B cell (primary cell): ENCODE results near the gene VPS37C. TPM values are rescaled to one million over a fixed set of nuclear protein-coding genes. Genes with fewer than 3 reads are reported as not detected.
A peak's percentile ranks its signal among the peaks of the same experiment; 100 is the strongest.
"Not testable (repeated sequence)": the region's sequence is repeated elsewhere in the genome, so short reads cannot be mapped to it uniquely, and the experiment has no call there.

Source experiments
- ATAC-seq: fragments of 200-7000 bp; cut with Tn5 transposase; one replicate; pipeline ENCODE4 v1.10.0; 2021; ENCODE audit warnings: low read depth, mild to moderate bottlenecking, moderate number of reproducible peaks, moderate library complexity
- CTCF ChIA-PET: fragments of 350-600 bp; sonication (Branson Sonifier 250); formaldehyde crosslinking; loops from one replicate; lab custom pipeline; 2021; ENCODE audit warnings: antibody characterized with exemption, inconsistent platforms; lab: Charles Lee
- POLR2A ChIA-PET: fragments of 350-600 bp; sonication (Branson Sonifier 250); formaldehyde crosslinking; loops from one replicate; lab custom pipeline; 2021; ENCODE audit warnings: antibody characterized with exemption; lab: Charles Lee
- DNase-seq: peaks from one replicate; pipeline ENCODE4 v3.0.0; 2013
- H2AFZ ChIP-seq: 2 replicates; pipeline ENCODE4 v1.6.1; 2012; ENCODE audit warnings: mild to moderate bottlenecking, low read depth, low read length; ENCODE audit not compliant: insufficient read depth, poor library complexity, severe bottlenecking
- H3K27ac ChIP-seq, 2 donors: 1 replicate in 1 of 2; 2 replicates in 1 of 2; pipeline ENCODE4 v1.5.1; 2012 to 2013; ENCODE audit warnings: low read length in 2 of 2, mild to moderate bottlenecking in 2 of 2, moderate library complexity in 1 of 2
- H3K27me3 ChIP-seq, 4 experiments: fragments of 200-600 bp in 1 of 4; sonication (generic) in 1 of 4; replicated peaks in 1 of 4; 1 replicate in 2 of 4; 2 replicates in 2 of 4; pipeline versions ENCODE4 v1.6.1 to v1.7.0; 2013 to 2016; ENCODE audit warnings: low read length in 3 of 4, mild to moderate bottlenecking in 2 of 4, mixed read lengths in 1 of 4, moderate library complexity in 1 of 4; ENCODE audit not compliant: insufficient read depth in 4 of 4, control insufficient read depth in 3 of 4; ENCODE audit errors: control extremely low read depth in 1 of 4
- H3K36me3 ChIP-seq, 2 experiments: replicated peaks in 1 of 2; 1 replicate in 1 of 2; 2 replicates in 1 of 2; pipeline versions ENCODE4 v1.6.1 to v1.7.1; 2013; ENCODE audit warnings: low read length in 1 of 2; ENCODE audit not compliant: insufficient read depth in 2 of 2, control insufficient read depth in 1 of 2; ENCODE audit errors: control extremely low read depth in 1 of 2, extremely low read depth in 1 of 2
- H3K4me1 ChIP-seq, 2 donors: fragments of 200-600 bp in 1 of 2; sonication (generic) in 1 of 2; 1 replicate in 1 of 2; 2 replicates in 1 of 2; pipeline versions ENCODE4 v1.5.1 to v1.6.1; 2013 to 2017; ENCODE audit warnings: low read length in 2 of 2; ENCODE audit not compliant: control insufficient read depth in 2 of 2, insufficient read depth in 2 of 2
- H3K4me2 ChIP-seq: replicated peaks from 2 replicates; pipeline ENCODE3; 2012; ENCODE audit warnings: mild to moderate bottlenecking, low read depth, low read length; ENCODE audit not compliant: poor library complexity, severe bottlenecking
- H3K4me3 ChIP-seq, 5 experiments: fragments of 200-600 bp in 1 of 5; sonication (generic) in 1 of 5; 1 replicate in 3 of 5; 2 replicates in 2 of 5; pipeline versions ENCODE4 v1.5.1 to v1.7.0; 2011 to 2016; ENCODE audit warnings: low read length in 4 of 5, mild to moderate bottlenecking in 4 of 5, low read depth in 2 of 5, control low read depth in 1 of 5, moderate library complexity in 1 of 5; ENCODE audit not compliant: insufficient read depth in 1 of 5; ENCODE audit errors: control extremely low read depth in 1 of 5, extremely low read depth in 1 of 5
- H3K79me2 ChIP-seq: fragments of 200-600 bp; sonication (generic); one replicate; pipeline ENCODE4 v1.6.0; 2016; ENCODE audit warnings: low read length; ENCODE audit not compliant: control insufficient read depth, insufficient read depth
- H3K9ac ChIP-seq: fragments of 200-600 bp; sonication (generic); 2 replicates; pipeline ENCODE4 v1.6.1; 2017; ENCODE audit warnings: mild to moderate bottlenecking, low read length, moderate library complexity
- H3K9me3 ChIP-seq, 3 donors: one replicate each; pipeline versions ENCODE4 v1.6.1 to v1.7.1; 2013; ENCODE audit warnings: low read length in 2 of 3; ENCODE audit not compliant: control insufficient read depth in 2 of 3, insufficient read depth in 1 of 3; ENCODE audit errors: control extremely low read depth in 1 of 3
- H4K20me1 ChIP-seq: 2 replicates; pipeline ENCODE4 v1.6.0; 2012; ENCODE audit warnings: mild to moderate bottlenecking, low read length; ENCODE audit not compliant: insufficient read depth, control insufficient read depth, poor library complexity, severe bottlenecking
- H3K27ac Mint-ChIP-seq: one replicate; pipeline ENCODE4 v1.8.0; 2021; ENCODE audit warnings: mixed read lengths
- H3K27me3 Mint-ChIP-seq: one replicate; pipeline ENCODE4 v1.8.0; 2021; ENCODE audit warnings: mixed read lengths
- H3K4me1 Mint-ChIP-seq: one replicate; pipeline ENCODE4 v1.8.0; 2021; ENCODE audit warnings: mixed read lengths
- H3K4me3 Mint-ChIP-seq: one replicate; pipeline ENCODE4 v1.8.0; 2021; ENCODE audit warnings: mixed read lengths
- H3K9me3 Mint-ChIP-seq: one replicate; pipeline ENCODE4 v1.8.0; 2022; ENCODE audit warnings: mixed read lengths; ENCODE audit not compliant: insufficient read depth
- CTCF ChIP-seq: fragments of 200-600 bp; IDR thresholded peaks from one replicate; pipeline ENCODE4 v1.8.0; 2022; ENCODE audit warnings: antibody characterized with exemption, mild to moderate bottlenecking
- EZH2 ChIP-seq: IDR thresholded peaks from 2 replicates; pipeline ENCODE4 v1.6.1; 2012; ENCODE audit warnings: borderline replicate concordance, low read depth, mild to moderate bottlenecking, moderate library complexity, low read length; ENCODE audit not compliant: insufficient read depth, poor library complexity, severe bottlenecking
- WGBS: methylation state at CpG from one replicate; pipeline ENCODE4 v1.1.5; 2013; ENCODE audit warnings: missing lambda C conversion rate; ENCODE audit not compliant: insufficient coverage; 5-methylcytosine and 5-hydroxymethylcytosine counted together
- intact Hi-C: fragments of 100-400 bp; cut with micrococcal nuclease; formaldehyde crosslinking; loops from one replicate; pipeline ENCODE4 v1.10.0; 2022
- polyA plus RNA-seq: library from polyadenylated mRNA; depleted of rRNA; stranded (reverse); fragments of >200 nt; gene quantifications from 2 replicates; pipeline ENCODE4 v1.2.3, GENCODE V29; 2012
- total RNA-seq, 2 donors: library from RNA; stranded (reverse); fragments of 120-200 nt in 1 of 2; gene quantifications; 1 replicate in 1 of 2; 2 replicates in 1 of 2; pipeline versions ENCODE4 v1.2.3 to v1.2.4, GENCODE V29; 2013 to 2022

VPS37C gene
- total and polyA plus RNA-seq, 2 donors (not counting 1 experiment from before 2014, with no cell fraction given) = 6.4 to 20.1 TPM

- Mint-ChIP-seq H3K27ac (peak overlapping the region; percentile 52), H3K4me1 (peaks cover 52% of the 10 kb centered on the region), H3K27me3 (peaks cover 2% of the 10 kb centered on the region), H3K9me3 (peaks cover 4% of the 10 kb centered on the region), H3K4me3 (no peak overlapping the region)
- Histone ChIP-seq H2AFZ (peak overlapping the region; percentile 28), H3K27ac (no peak overlapping the region), H3K9me3 (peaks cover 0 to 14% (median 2%) of the 10 kb centered on the region in 3 donors), H4K20me1 (no peaks in the 10 kb centered on the region), H3K36me3 (no peaks in the 10 kb centered on the region), H3K79me2 (peaks cover 7% of the 10 kb centered on the region), H3K4me2 (peak overlapping the region; percentile 72), H3K4me1 (peaks cover 49 to 53% of the 10 kb centered on the region in 2 donors), H3K4me3 (no peak overlapping the region), H3K9ac (no peak overlapping the region), H3K27me3 (no peaks in the 10 kb centered on the region)
- WGBS = no CpG with 5 or more reads among the region's 1 CpG
- ChIA-PET CTCF (interaction anchor here (0.6 kb wide), 1 partner anchor 19 kb away, joined by 3 read pairs; no protein-coding TSS in a partner anchor), POLR2A (no interaction called here)
- intact Hi-C loops = loop anchor here (10.0 kb wide), 1 partner anchor 266 kb away; the partner anchor contains the start of gene SDHAF2
- ATAC-seq (no peak), DNase-seq (no peak)
- TF ChIP-seq EZH2 = no peak
- no peak for TF ChIP-seq CTCF
These were observed 7.6 kb upstream of the VPS37C start for GRCh38 chr11:61168800-61169199.

DNA sequence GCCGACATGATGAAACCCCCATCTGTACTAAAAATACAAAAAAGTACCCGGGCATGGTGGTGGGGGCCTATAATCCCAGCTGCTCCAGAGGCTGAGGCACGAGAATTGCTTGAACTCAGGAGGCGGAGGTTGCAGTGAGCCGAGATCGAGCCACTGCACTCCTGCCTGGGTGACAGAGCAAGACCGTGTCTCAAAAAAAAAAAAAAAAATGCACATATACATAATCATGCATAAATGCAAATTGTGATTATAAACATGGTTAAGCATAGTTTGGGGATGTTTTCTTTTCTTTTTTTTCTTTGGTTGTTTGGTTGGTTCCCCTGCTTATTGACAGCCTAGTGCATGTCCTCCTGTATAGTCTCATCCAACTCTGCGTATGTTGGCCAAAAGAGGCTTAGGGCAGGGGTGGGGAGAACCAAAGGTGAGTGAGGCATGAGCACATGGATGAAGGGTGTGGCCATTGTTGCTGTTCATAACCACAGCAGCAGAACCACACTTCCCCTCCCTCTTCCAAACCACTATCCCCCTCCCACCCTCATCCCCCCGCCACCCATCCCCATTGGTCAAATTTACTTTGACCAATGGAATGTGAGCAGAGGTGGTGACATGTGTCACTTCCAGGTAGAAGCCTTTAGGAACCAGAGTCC is 6.9 kb upstream of the VPS37C start:
- TF ChIP-seq EZH2 (no peak), CTCF (no peak)
- Mint-ChIP-seq H3K4me3 (no peak overlapping the region), H3K27me3 (no peaks in the 10 kb centered on the region), H3K9me3 (peaks cover 4% of the 10 kb centered on the region), H3K4me1 (peaks cover 54% of the 10 kb centered on the region), H3K27ac (peak overlapping the region; percentile 46)
- 91% methylated on average over 4 of the region's 9 CpGs for WGBS
- ATAC-seq (no peak), DNase-seq (no peak)
- Histone ChIP-seq H3K4me1 (peaks cover 56 to 58% of the 10 kb centered on the region in 2 donors), H4K20me1 (no peaks in the 10 kb centered on the region), H3K4me2 (peak overlapping the region; percentile 72), H3K36me3 (no peaks in the 10 kb centered on the region), H3K27me3 (no peaks in the 10 kb centered on the region), H3K27ac (no peak overlapping the region), H3K79me2 (peaks cover 7% of the 10 kb centered on the region), H3K9ac (no peak overlapping the region), H2AFZ (peak overlapping the region; percentile 28), H3K9me3 (peaks cover 0 to 12% (median 2%) of the 10 kb centered on the region in 3 donors), H3K4me3 (no peak overlapping the region)
- ChIA-PET POLR2A (no interaction called here), CTCF (interaction anchor here (0.6 to 1.0 kb wide), 2 partner anchors 19 to 337 kb away, joined by 3 to 4 read pairs; no protein-coding TSS in a partner anchor)
- intact Hi-C loops = loop anchor here (10.0 kb wide), 1 partner anchor 267 kb away; the partner anchor contains the start of gene SDHAF2

GRCh38 chr11:61166331-61166730 is 5.1 kb upstream of the VPS37C start:
- H3K4me1 ChIP-seq = peaks cover 53 to 59% of the 10 kb centered on the region in 2 donors
- H3K9me3 Mint-ChIP-seq, H3K27ac Mint-ChIP-seq, ATAC-seq, H3K27ac ChIP-seq, POLR2A ChIA-PET, H2AFZ ChIP-seq, DNase-seq, H3K9ac ChIP-seq, H3K79me2 ChIP-seq, CTCF ChIA-PET, H4K20me1 ChIP-seq, H3K36me3 ChIP-seq, H3K27me3 ChIP-seq, H3K4me3 Mint-ChIP-seq, H3K27me3 Mint-ChIP-seq, H3K9me3 ChIP-seq, H3K4me2 ChIP-seq, H3K4me3 ChIP-seq: not testable (repeated sequence)
- peaks cover 54% of the 10 kb centered on the region for H3K4me1 Mint-ChIP-seq
- WGBS = 98% methylated on average over 9 of the region's 31 CpGs
- intact Hi-C loops = loop anchor here (10.0 kb wide), 1 partner anchor 268 kb away; the partner anchor contains the start of gene SDHAF2
